ENCODE data around the gene TRMT10A.

DNA sequence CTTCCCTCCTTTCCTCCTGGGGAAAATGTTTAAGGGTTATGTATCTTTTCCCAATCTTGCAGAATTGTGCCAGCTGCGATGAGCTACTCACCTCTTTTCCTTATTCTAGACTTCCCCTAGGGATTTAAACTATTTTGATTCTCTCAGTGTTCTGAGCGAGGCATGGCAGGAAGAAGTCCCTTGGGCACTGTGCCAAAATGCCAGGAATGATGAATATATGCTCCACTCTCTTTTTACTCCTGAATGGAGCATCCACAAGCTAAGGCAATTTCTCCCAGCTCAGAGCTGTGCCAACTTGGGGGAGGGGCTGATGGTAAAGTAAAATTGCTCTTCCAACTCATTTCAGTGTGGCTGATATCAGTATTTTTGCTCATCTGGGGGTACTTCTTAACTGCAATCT is 57.1 kb downstream of the TRMT10A start:
- TF ChIP-seq, protein P1, sequence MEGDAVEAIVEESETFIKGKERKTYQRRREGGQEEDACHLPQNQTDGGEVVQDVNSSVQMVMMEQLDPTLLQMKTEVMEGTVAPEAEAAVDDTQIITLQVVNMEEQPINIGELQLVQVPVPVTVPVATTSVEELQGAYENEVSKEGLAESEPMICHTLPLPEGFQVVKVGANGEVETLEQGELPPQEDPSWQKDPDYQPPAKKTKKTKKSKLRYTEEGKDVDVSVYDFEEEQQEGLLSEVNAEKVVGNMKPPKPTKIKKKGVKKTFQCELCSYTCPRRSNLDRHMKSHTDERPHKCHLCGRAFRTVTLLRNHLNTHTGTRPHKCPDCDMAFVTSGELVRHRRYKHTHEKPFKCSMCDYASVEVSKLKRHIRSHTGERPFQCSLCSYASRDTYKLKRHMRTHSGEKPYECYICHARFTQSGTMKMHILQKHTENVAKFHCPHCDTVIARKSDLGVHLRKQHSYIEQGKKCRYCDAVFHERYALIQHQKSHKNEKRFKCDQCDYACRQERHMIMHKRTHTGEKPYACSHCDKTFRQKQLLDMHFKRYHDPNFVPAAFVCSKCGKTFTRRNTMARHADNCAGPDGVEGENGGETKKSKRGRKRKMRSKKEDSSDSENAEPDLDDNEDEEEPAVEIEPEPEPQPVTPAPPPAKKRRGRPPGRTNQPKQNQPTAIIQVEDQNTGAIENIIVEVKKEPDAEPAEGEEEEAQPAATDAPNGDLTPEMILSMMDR (IDR thresholded peaks at IDR 0.05): no peak
- TF ChIP-seq POLR2A (IDR thresholded peaks at IDR 0.05): no peak
- TF ChIP-seq POLR2AphosphoS5 (IDR thresholded peaks at IDR 0.05): no peak

Measured in prostate gland (tissue), 2 donors.